GM21825 (cell line): Measurements from ENCODE around the gene FZD7.

Source experiments
- ATAC-seq: cut with Tn5 transposase; IDR thresholded peaks from one replicate; pipeline ENCODE4 v1.9.1; 2021; ENCODE audit warnings: mild to moderate bottlenecking, moderate library complexity; ENCODE audit not compliant: unreplicated experiment

The FZD7 gene

GRCh38 chr2:202009581-202009980, 24.1 kb upstream of the FZD7 start:
- ATAC-seq = no peak

- no peak for ATAC-seq
Measured at GRCh38 chr2:202014318-202014717, 19.3 kb upstream of the FZD7 start.

GRCh38 chr2:202014759-202015211, 18.9 kb upstream of the FZD7 start:
- no peak for ATAC-seq

GRCh38 chr2:202015471-202015870, 18.2 kb upstream of the FZD7 start:
- no peak for ATAC-seq

- ATAC-seq = no peak
Measured at GRCh38 chr2:202016579-202017227, 17.0 kb upstream of the FZD7 start.

- no peak for ATAC-seq
Measured at GRCh38 chr2:202017940-202018339, 15.7 kb upstream of the FZD7 start.

- no peak for ATAC-seq
Measured at GRCh38 chr2:202018950-202019349, 14.7 kb upstream of the FZD7 start.

GRCh38 chr2:202019689-202020450, 13.8 kb upstream of the FZD7 start:
- ATAC-seq = no peak

- no peak for ATAC-seq
Measured at GRCh38 chr2:202022755-202023154, 10.9 kb upstream of the FZD7 start.

- ATAC-seq = no peak
Measured at GRCh38 chr2:202023198-202023903, 10.3 kb upstream of the FZD7 start.

- ATAC-seq = no peak
Measured at GRCh38 chr2:202023904-202024266, 9.8 kb upstream of the FZD7 start.

GRCh38 chr2:202024871-202025270, 8.8 kb upstream of the FZD7 start:
- no peak for ATAC-seq

GRCh38 chr2:202025816-202026215, 7.8 kb upstream of the FZD7 start:
- no peak for ATAC-seq

GRCh38 chr2:202026507-202026906, 7.1 kb upstream of the FZD7 start:
- ATAC-seq = no peak

- ATAC-seq = no peak
Measured at GRCh38 chr2:202030691-202031090, 3.0 kb upstream of the FZD7 start.

GRCh38 chr2:202031246-202031951, 2.3 kb upstream of the FZD7 start:
- no peak for ATAC-seq

- ATAC-seq = peak; percentile 7
Measured at GRCh38 chr2:202032846-202033316, 774 bp upstream of the FZD7 start.

- peak; percentile 2 for ATAC-seq
Measured at GRCh38 chr2:202034249-202035088, 814 bp downstream of the FZD7 start.

GRCh38 chr2:202035089-202035940, 1.7 kb downstream of the FZD7 start:
- no peak for ATAC-seq
